IPS DF 6.9 (cell line): ENCODE results near the gene KIF5C.

ENCODE experiments used
- DNase-seq: peaks from one replicate; pipeline ENCODE4 v3.0.0-alpha.2; 2013; ENCODE audit warnings: low read depth, low spot score
- H3K27ac ChIP-seq: one replicate; pipeline ENCODE4 v1.5.1; 2013; ENCODE audit warnings: low read length, control low read depth
- H3K27me3 ChIP-seq: 2 replicates; pipeline ENCODE4 v1.6.1; 2013; ENCODE audit warnings: mild to moderate bottlenecking, low read length; ENCODE audit not compliant: control insufficient read depth, insufficient read depth
- H3K36me3 ChIP-seq: 2 replicates; pipeline ENCODE4 v1.6.1; 2013; ENCODE audit warnings: low read length; ENCODE audit not compliant: control insufficient read depth, insufficient read depth
- H3K4me1 ChIP-seq: 2 replicates; pipeline ENCODE4 v1.6.1; 2013; ENCODE audit warnings: low read length; ENCODE audit not compliant: control insufficient read depth, insufficient read depth
- H3K4me3 ChIP-seq: 2 replicates; pipeline ENCODE4 v1.5.1; 2013; ENCODE audit warnings: mild to moderate bottlenecking, low read length
- H3K9me3 ChIP-seq: 2 replicates; pipeline ENCODE4 v1.6.1; 2013; ENCODE audit warnings: low read length, inconsistent platforms; ENCODE audit not compliant: control insufficient read depth, insufficient read depth
- WGBS: extraction: QIAGEN DNeasy Blood & Tissue Kit; methylation state at CpG from one replicate; pipeline ENCODE4 v1.1.7; 2013; ENCODE audit warnings: mixed read lengths, missing lambda C conversion rate; ENCODE audit not compliant: insufficient read length, insufficient coverage; 5-methylcytosine and 5-hydroxymethylcytosine counted together

KIF5C gene

DNA sequence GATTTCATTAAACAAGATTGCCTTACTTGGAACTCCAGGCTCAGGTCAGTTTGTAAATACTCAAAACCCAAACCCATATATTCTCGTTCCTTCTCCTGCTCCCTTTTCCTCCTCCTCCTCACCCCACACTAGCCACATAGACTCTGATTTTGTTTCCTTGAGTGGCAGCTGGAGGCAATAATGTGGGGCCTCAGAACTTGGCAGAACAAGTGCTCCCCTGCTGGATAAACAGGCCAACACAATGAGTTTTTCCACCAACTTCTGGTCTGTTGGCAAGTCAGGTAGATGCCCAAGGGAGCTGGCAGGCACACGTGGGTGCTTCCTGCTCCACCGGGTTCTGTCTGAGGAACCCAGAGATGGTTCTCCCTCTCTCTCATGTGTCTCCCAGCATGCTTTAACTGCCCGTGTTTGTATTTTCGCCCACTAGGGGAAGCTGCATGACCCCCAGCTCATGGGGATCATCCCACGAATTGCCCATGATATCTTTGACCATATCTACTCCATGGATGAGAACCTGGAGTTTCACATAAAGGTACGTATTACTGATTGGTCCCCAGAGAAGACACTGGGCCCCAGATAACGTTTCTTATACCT lies 61.9 kb downstream of the KIF5C start:
- DNase-seq: no peak

GRCh38 chr2:148939271-148939670 lies 64.2 kb downstream of the KIF5C start:
- no peaks in the 10 kb centered on the region for H3K27me3 ChIP-seq
- H3K36me3 ChIP-seq: peaks cover 3% of the 10 kb centered on the region; the same call in 1 of the 2 replicates
- no peak overlapping the region for H3K27ac ChIP-seq
- H3K4me3 ChIP-seq: no peak overlapping the region
- H3K4me1 ChIP-seq: no peaks in the 10 kb centered on the region
- DNase-seq: no peak
- no peaks in the 10 kb centered on the region for H3K9me3 ChIP-seq

More for the DNA sequence above, 61.9 kb downstream of the KIF5C start:
- WGBS: no CpG with 5 or more reads among the region's 8 CpGs
- H3K9me3 ChIP-seq: no peaks in the 10 kb centered on the region
- peaks cover 7% of the 10 kb centered on the region; the same call in 1 of the 2 replicates for H3K36me3 ChIP-seq
- H3K4me3 ChIP-seq: no peak overlapping the region
- H3K27me3 ChIP-seq: no peaks in the 10 kb centered on the region
- no peak overlapping the region for H3K27ac ChIP-seq
- H3K4me1 ChIP-seq: no peaks in the 10 kb centered on the region

DNA sequence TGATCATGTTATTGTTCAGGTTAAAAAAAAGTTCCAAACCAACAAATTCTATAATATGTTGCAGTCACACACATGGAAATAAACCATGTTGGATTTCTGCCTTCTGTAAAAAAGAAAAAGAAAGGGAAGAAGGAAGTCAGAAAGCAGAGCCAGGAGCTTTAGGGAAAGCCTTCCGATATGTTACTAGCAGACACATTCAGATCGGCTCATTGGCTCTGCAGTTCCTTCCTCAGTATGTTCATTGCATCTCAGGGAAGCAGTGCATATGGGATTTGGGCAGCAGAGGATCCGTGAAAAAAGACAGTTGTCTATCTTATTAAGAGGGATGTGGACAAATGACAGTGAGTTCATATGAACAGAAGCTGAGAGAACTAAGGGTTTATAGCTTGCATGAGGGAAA lies 68.1 kb downstream of the KIF5C start:
- H3K4me3 ChIP-seq: no peak overlapping the region
- WGBS: no CpG with 5 or more reads among the region's 3 CpGs

GRCh38 chr2:148944536-148944935 lies 69.5 kb downstream of the KIF5C start:
- no peaks in the 10 kb centered on the region for H3K9me3 ChIP-seq
- peaks cover 6% of the 10 kb centered on the region; the same call in 1 of the 2 replicates for H3K36me3 ChIP-seq
- no peak overlapping the region for H3K27ac ChIP-seq
- H3K27me3 ChIP-seq: no peaks in the 10 kb centered on the region
- no peaks in the 10 kb centered on the region for H3K4me1 ChIP-seq
- no peak overlapping the region for H3K4me3 ChIP-seq
- DNase-seq: no peak
- no CpG with 5 or more reads among the region's 4 CpGs for WGBS

More for the DNA sequence above, 68.1 kb downstream of the KIF5C start:
- no peak for DNase-seq
- Histone ChIP-seq H3K27me3 (no peaks in the 10 kb centered on the region), H3K27ac (no peak overlapping the region), H3K9me3 (no peaks in the 10 kb centered on the region), H3K36me3 (peaks cover 6% of the 10 kb centered on the region; the same call in 1 of the 2 replicates), H3K4me1 (no peaks in the 10 kb centered on the region)

DNA sequence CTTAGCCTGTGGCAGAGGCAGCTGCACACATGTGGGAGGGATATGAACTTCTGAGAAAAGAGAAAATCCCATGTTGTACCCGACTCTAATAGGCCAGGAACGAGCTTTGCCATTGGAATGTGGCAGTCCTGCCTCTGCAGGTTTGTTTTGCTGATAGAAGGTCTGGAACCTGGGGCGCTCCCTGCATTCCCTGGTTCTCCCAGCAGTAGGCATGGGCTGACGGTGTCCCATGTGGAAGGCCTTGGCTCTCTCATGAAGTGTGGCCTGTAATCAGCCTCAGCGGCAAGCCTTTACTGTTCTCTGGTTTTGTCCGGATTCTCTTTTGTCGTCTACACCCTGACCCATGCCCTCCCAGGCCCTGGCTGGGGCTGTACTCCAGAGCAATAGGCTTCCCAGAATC lies 72.3 kb downstream of the KIF5C start:
- DNase-seq: no peak
- Histone ChIP-seq H3K9me3 (no peaks in the 10 kb centered on the region), H3K27me3 (no peaks in the 10 kb centered on the region), H3K4me3 (no peak overlapping the region), H3K4me1 (no peaks in the 10 kb centered on the region), H3K27ac (no peak overlapping the region), H3K36me3 (peaks cover 14% of the 10 kb centered on the region; the same call in 1 of the 2 replicates)
- no CpG with 5 or more reads among the region's 7 CpGs for WGBS

DNA sequence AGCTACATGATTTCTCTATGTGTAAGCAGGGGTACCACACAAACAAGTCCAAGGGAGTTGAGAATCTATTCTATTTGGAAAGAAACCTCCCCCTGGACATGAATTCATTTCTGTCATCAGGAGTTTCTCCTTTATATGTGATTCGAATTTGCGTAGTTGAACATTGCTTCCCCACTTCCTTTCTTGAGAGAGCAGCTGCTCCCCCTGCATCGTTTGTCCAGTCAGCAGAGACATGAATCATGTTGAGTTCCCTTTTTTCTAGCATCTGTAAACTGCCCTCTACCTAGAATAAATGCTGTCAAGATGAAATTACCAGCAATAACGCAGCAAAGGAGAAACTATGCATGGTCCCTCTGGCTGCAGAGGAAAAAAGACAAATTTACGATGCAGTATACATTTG lies 73.8 kb downstream of the KIF5C start:
- H3K36me3 ChIP-seq: peaks cover 10% of the 10 kb centered on the region; the same call in 1 of the 2 replicates
- no peaks in the 10 kb centered on the region for H3K27me3 ChIP-seq
- H3K4me3 ChIP-seq: no peak overlapping the region
- H3K4me1 ChIP-seq: no peaks in the 10 kb centered on the region
- H3K9me3 ChIP-seq: no peaks in the 10 kb centered on the region
- no CpG with 5 or more reads among the region's 5 CpGs for WGBS
- DNase-seq: no peak
- no peak overlapping the region for H3K27ac ChIP-seq

GRCh38 chr2:148949348-148949747 lies 74.3 kb downstream of the KIF5C start:
- no CpG with 5 or more reads among the region's 7 CpGs for whole genome bisulfite sequencing
- Histone ChIP-seq H3K27ac (no peak overlapping the region), H3K27me3 (no peaks in the 10 kb centered on the region), H3K4me1 (no peaks in the 10 kb centered on the region), H3K36me3 (peaks cover 10% of the 10 kb centered on the region; the same call in 1 of the 2 replicates), H3K9me3 (no peaks in the 10 kb centered on the region), H3K4me3 (no peak overlapping the region)
- no peak for DNase-seq

DNA sequence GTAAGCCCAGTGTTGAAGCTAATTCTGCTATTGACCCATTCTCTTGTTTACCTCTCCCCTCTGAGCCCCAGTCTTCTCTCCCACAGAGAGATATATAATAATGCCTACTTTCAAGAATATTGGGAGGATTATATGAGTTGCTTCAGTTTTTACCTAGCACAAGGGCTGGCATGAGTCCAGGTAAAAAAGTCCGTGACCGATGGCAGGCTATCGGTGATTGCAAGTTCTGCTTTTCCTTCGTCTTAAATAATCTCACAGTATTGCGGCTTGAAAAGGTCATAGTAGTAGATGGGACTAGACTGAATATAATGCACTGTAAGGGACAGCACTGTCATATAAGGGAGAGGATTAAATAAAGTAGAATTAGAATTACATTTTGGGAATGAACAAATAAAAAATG lies 77.6 kb downstream of the KIF5C start:
- no peak overlapping the region for H3K4me3 ChIP-seq
- peaks cover 7% of the 10 kb centered on the region; the same call in 1 of the 2 replicates for H3K36me3 ChIP-seq
- no peaks in the 10 kb centered on the region for H3K27me3 ChIP-seq
- H3K27ac ChIP-seq: no peak overlapping the region
- no peaks in the 10 kb centered on the region for H3K4me1 ChIP-seq
- no CpG with 5 or more reads among the region's 5 CpGs for WGBS
- no peak for DNase-seq
- H3K9me3 ChIP-seq: no peaks in the 10 kb centered on the region

- no peaks in the 10 kb centered on the region for H3K9me3 ChIP-seq
- no peak overlapping the region for H3K4me3 ChIP-seq
- no CpG with 5 or more reads among the region's 6 CpGs for WGBS
- DNase-seq: no peak
- H3K27ac ChIP-seq: no peak overlapping the region
- H3K4me1 ChIP-seq: no peaks in the 10 kb centered on the region
- H3K27me3 ChIP-seq: no peaks in the 10 kb centered on the region
- H3K36me3 ChIP-seq: peaks cover 7% of the 10 kb centered on the region; the same call in 1 of the 2 replicates
These were observed 78.4 kb downstream of the KIF5C start for GRCh38 chr2:148953426-148953825.

DNA sequence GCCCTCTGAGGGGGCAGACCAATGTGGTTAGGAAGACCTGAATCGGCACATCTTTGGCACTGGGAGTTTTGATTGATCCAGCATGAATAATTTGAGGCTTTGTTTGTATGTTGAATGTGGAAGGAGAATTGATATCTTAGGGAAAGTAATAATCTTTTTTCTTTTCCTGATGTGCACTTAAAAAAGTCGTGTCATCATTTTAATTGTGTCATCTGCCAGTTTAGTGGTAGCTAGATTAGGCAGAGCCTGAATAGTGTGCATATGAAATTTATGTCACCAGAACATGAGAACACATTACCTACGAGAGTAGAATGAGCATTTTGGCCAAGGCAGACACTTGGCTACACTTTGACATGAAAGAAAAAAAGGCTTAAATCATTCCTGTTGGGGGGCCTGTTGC lies 79.5 kb downstream of the KIF5C start:
- H3K4me1 ChIP-seq: no peaks in the 10 kb centered on the region
- no peak for DNase-seq
- H3K27ac ChIP-seq: no peak overlapping the region
- H3K27me3 ChIP-seq: no peaks in the 10 kb centered on the region
- H3K4me3 ChIP-seq: no peak overlapping the region
- H3K9me3 ChIP-seq: no peaks in the 10 kb centered on the region
- peaks cover 7% of the 10 kb centered on the region; the same call in 1 of the 2 replicates for H3K36me3 ChIP-seq
- no CpG with 5 or more reads among the region's 3 CpGs for whole genome bisulfite sequencing

GRCh38 chr2:148955798-148956197 lies 80.8 kb downstream of the KIF5C start:
- WGBS: no CpG with 5 or more reads among the region's 5 CpGs
- Histone ChIP-seq H3K36me3 (no peaks in the 10 kb centered on the region; the same call in 1 of the 2 replicates), H3K27me3 (no peaks in the 10 kb centered on the region), H3K27ac (no peak overlapping the region), H3K4me3 (no peak overlapping the region), H3K4me1 (no peaks in the 10 kb centered on the region), H3K9me3 (no peaks in the 10 kb centered on the region)
- no peak for DNase-seq
